Liver (tissue), 9 donors: ENCODE measurements around the gene GLIPR1L2. TPM values are rescaled to one million over a fixed set of nuclear protein-coding genes. Genes with fewer than 3 reads are reported as not detected.

Source experiments
- DNase-seq: peaks from one replicate; pipeline ENCODE4 v3.0.0-alpha.2; 2017; ENCODE audit warnings: low spot score
- H3K27ac ChIP-seq, 2 donors: one replicate each; pipeline ENCODE4 v1.7.0; 2013; ENCODE audit warnings: inconsistent platforms in 2 of 2, low read length in 2 of 2, control low read depth in 1 of 2, low read depth in 1 of 2, mild to moderate bottlenecking in 1 of 2
- H3K27me3 ChIP-seq, 4 donors: one replicate each; pipeline versions ENCODE4 v1.6.1 to v1.7.0; 2013; ENCODE audit warnings: low read length in 3 of 4, inconsistent platforms in 1 of 4, mild to moderate bottlenecking in 1 of 4, moderate library complexity in 1 of 4; ENCODE audit not compliant: control insufficient read depth in 4 of 4, insufficient read depth in 4 of 4
- H3K36me3 ChIP-seq, 4 donors: one replicate each; pipeline versions ENCODE4 v1.6.1 to v1.7.0; 2013; ENCODE audit warnings: low read length in 3 of 4, mild to moderate bottlenecking in 3 of 4, low read depth in 1 of 4, moderate library complexity in 1 of 4; ENCODE audit not compliant: control insufficient read depth in 4 of 4, insufficient read depth in 3 of 4
- H3K4me1 ChIP-seq, 4 donors: one replicate each; pipeline versions ENCODE4 v1.6.1 to v1.7.0; 2013; ENCODE audit warnings: low read length in 3 of 4, mild to moderate bottlenecking in 3 of 4, moderate library complexity in 1 of 4; ENCODE audit not compliant: control insufficient read depth in 4 of 4, insufficient read depth in 4 of 4
- H3K4me3 ChIP-seq, 3 donors: one replicate each; pipeline versions ENCODE4 v1.6.1 to v1.7.0; 2013; ENCODE audit warnings: low read length in 3 of 3, control low read depth in 1 of 3, low read depth in 1 of 3, mild to moderate bottlenecking in 1 of 3
- H3K9ac ChIP-seq, 2 donors: one replicate each; pipeline ENCODE4 v1.7.0; 2013; ENCODE audit warnings: low read length in 2 of 2, mild to moderate bottlenecking in 2 of 2, moderate library complexity in 2 of 2, control low read depth in 1 of 2, low read depth in 1 of 2
- H3K9me3 ChIP-seq, 4 donors: one replicate each; pipeline versions ENCODE4 v1.6.1 to v1.7.0; 2013; ENCODE audit warnings: low read length in 3 of 4; ENCODE audit not compliant: control insufficient read depth in 4 of 4
- ATF3 ChIP-seq: IDR thresholded peaks from 2 replicates; pipeline ENCODE4 v1.6.1; 2016; ENCODE audit warnings: antibody characterized with exemption
- EGR1 ChIP-seq, 2 donors: IDR thresholded peaks; 2 replicates each; pipeline ENCODE4 v1.6.1; 2016 to 2018; ENCODE audit warnings: antibody characterized with exemption in 2 of 2, low read depth in 2 of 2
- FOXA1 ChIP-seq: IDR thresholded peaks from 2 replicates; pipeline ENCODE4 v1.6.1; 2016; ENCODE audit warnings: antibody characterized with exemption
- FOXA2 ChIP-seq: IDR thresholded peaks from 2 replicates; pipeline ENCODE4 v1.6.1; 2016; ENCODE audit warnings: antibody characterized with exemption
- GABPA ChIP-seq, 2 donors: IDR thresholded peaks in 1 of 2; conservative IDR thresholded peaks in 1 of 2; 2 replicates each; pipeline ENCODE4 v1.6.1; 2016; ENCODE audit warnings: antibody characterized with exemption in 2 of 2, mild to moderate bottlenecking in 1 of 2, moderate library complexity in 1 of 2
- HNF4A ChIP-seq, 2 donors: conservative IDR thresholded peaks; 2 replicates each; pipeline ENCODE4 v1.6.1; 2016; ENCODE audit warnings: antibody characterized with exemption in 2 of 2, mild to moderate bottlenecking in 2 of 2
- HNF4G ChIP-seq: IDR thresholded peaks from 2 replicates; pipeline ENCODE4 v1.6.1; 2016; ENCODE audit warnings: antibody characterized with exemption
- JUND ChIP-seq, 2 donors: IDR thresholded peaks; 2 replicates each; pipeline ENCODE4 v1.6.1; 2016; ENCODE audit warnings: antibody characterized with exemption in 2 of 2
- MAX ChIP-seq: IDR thresholded peaks from 2 replicates; pipeline ENCODE4 v1.6.1; 2016; ENCODE audit warnings: antibody characterized with exemption
- NR2F2 ChIP-seq: IDR thresholded peaks from 2 replicates; pipeline ENCODE4 v1.6.1; 2016; ENCODE audit warnings: antibody characterized with exemption
- RAD21 ChIP-seq, 2 donors: IDR thresholded peaks; 2 replicates each; pipeline ENCODE4 v1.6.1; 2016; ENCODE audit warnings: antibody characterized with exemption in 2 of 2, mild to moderate bottlenecking in 2 of 2
- REST ChIP-seq: IDR thresholded peaks from 2 replicates; pipeline ENCODE4 v1.6.1; 2016; ENCODE audit warnings: antibody characterized with exemption, mild to moderate bottlenecking
- RXRA ChIP-seq, 2 donors: IDR thresholded peaks; 2 replicates each; pipeline ENCODE4 v1.6.1; 2017 to 2018; ENCODE audit warnings: antibody characterized with exemption in 2 of 2, mild to moderate bottlenecking in 1 of 2
- TAF1 ChIP-seq: conservative IDR thresholded peaks from 2 replicates; pipeline ENCODE4 v1.6.1; 2016; ENCODE audit warnings: antibody characterized with exemption, mild to moderate bottlenecking
- YY1 ChIP-seq: IDR thresholded peaks from 2 replicates; pipeline ENCODE4 v1.6.1; 2016; ENCODE audit warnings: antibody characterized with exemption, mild to moderate bottlenecking
- ZBTB33 ChIP-seq: IDR thresholded peaks from 2 replicates; pipeline ENCODE4 v1.6.1; 2016; ENCODE audit warnings: antibody characterized with exemption
- WGBS: extraction: QIAGEN DNeasy Blood & Tissue Kit; methylation state at CpG from one replicate; pipeline ENCODE4 v1.1.7; 2013; 5-methylcytosine and 5-hydroxymethylcytosine counted together
- polyA plus RNA-seq, 2 donors: library from polyadenylated mRNA; stranded (reverse) in 1 of 2; unstranded in 1 of 2; fragments of 200-250 nt in 1 of 2; fragments of >200 nt in 1 of 2; fragmentation: Nextera tagmentation in 1 of 2; extraction: Ambion mirVana in 1 of 2; gene quantifications; one replicate each; pipeline versions ENCODE4 v1.2.1 to v1.2.3, GENCODE V29; 2013 to 2015
- total RNA-seq, 2 donors: library from RNA; depleted of rRNA; stranded (reverse); fragments of >200 nt; gene quantifications; one replicate each; pipeline ENCODE4 v1.2.3, GENCODE V29; 2014
- donor health status: healthy.
- donor health status: healthy.
- donor health status: healthy.
- donor health status: healthy.
- donor health status: healthy.

The GLIPR1L2 gene
- total and polyA plus RNA-seq, 4 donors: 0.05 to 0.38 (median 0.26) TPM

- Histone ChIP-seq H3K9me3 (no peaks in the 10 kb centered on the region), H3K4me3 (no peak overlapping the region), H3K27ac (no peak overlapping the region), H3K4me1 (no peaks in the 10 kb centered on the region), H3K36me3 (no peaks in the 10 kb centered on the region), H3K27me3 (no peaks in the 10 kb centered on the region), H3K9ac (no peak overlapping the region)
- DNase-seq: no peak
- no peak for TF ChIP-seq EGR1 (IDR thresholded peaks at IDR 0.05; ENCODE audit: low read depth in 2 of 2)
- no peak for TF ChIP-seq REST
- TF ChIP-seq RXRA (IDR thresholded peaks at IDR 0.05): no peak
- no peak for TF ChIP-seq ZBTB33
- TF ChIP-seq RAD21 (IDR thresholded peaks at IDR 0.05): no peak
- no peak for TF ChIP-seq HNF4G
- TF ChIP-seq NR2F2: no peak
- TF ChIP-seq FOXA1: no peak
- TF ChIP-seq JUND (IDR thresholded peaks at IDR 0.05): no peak
- no peak for TF ChIP-seq ATF3
- TF ChIP-seq YY1: no peak
Measured at GRCh38 chr12:75446857-75447256, 56.0 kb downstream of the GLIPR1L2 start.

GRCh38 chr12:75447691-75448393 lies 57.0 kb downstream of the GLIPR1L2 start:
- Histone ChIP-seq H3K36me3 (no peaks in the 10 kb centered on the region), H3K9me3 (no peaks in the 10 kb centered on the region), H3K9ac (no peak overlapping the region), H3K27ac (no peak overlapping the region), H3K4me1 (no peaks in the 10 kb centered on the region), H3K4me3 (no peak overlapping the region), H3K27me3 (no peaks in the 10 kb centered on the region)
- WGBS: 73% methylated on average over 4 of the region's 4 CpGs
- no peak for DNase-seq
- TF ChIP-seq ATF3: no peak
- TF ChIP-seq RXRA (IDR thresholded peaks at IDR 0.05): no peak
- TF ChIP-seq EGR1 (IDR thresholded peaks at IDR 0.05; ENCODE audit: low read depth in 2 of 2): no peak
- no peak for TF ChIP-seq ZBTB33
- TF ChIP-seq JUND (IDR thresholded peaks at IDR 0.05): no peak
- no peak for TF ChIP-seq FOXA2
- TF ChIP-seq GABPA (IDR thresholded peaks at IDR 0.05 in 1 of 2, conservative IDR thresholded peaks at IDR 0.05 in 1 of 2): no peak
- TF ChIP-seq RAD21 (IDR thresholded peaks at IDR 0.05): no peak
- TF ChIP-seq NR2F2: no peak
- no peak for TF ChIP-seq TAF1
- no peak for TF ChIP-seq REST
- no peak for TF ChIP-seq HNF4A (conservative IDR thresholded peaks at IDR 0.05)
- TF ChIP-seq YY1: no peak
- no peak for TF ChIP-seq HNF4G
- no peak for TF ChIP-seq FOXA1
- TF ChIP-seq MAX: no peak
